Measurements from ENCODE around the gene PRSS16.
"Not testable (repeated sequence)": the region's sequence is repeated elsewhere in the genome, so short reads cannot be mapped to it uniquely, and the experiment has no call there.

PRSS16 gene

DNA sequence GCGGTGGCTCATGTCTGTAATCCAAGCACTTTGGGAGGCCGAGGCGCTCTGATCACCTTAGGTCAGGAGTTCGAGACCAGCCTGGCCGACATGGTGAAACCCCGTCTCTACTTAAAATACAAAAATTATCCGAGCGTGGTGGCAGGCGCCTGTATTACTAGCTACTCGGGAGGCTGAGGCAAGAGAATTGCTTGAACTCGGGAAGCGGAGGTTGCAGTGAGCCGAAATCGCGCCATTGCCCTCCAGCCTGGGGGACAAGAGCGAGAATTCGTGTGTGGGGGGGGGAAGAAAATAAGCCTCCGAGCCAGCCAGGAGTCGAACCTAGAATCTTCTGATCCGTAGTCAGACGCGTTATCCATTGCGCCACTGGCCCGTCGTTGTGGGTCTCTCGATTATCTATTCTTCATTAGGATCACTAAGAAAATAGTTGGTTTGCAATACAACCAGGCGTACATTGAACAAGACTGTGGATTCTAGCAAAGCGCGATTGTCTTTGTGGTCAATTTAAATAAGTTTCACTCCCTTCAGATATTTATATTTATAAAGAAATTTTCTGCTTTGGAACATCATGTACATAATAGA lies 33.9 kb upstream of the PRSS16 start:
- Histone ChIP-seq H3K27ac (no peak overlapping the region), H3K4me3 (no peak overlapping the region)
- DNase-seq (ENCODE audit: low spot score), result no peak
- TF ChIP-seq, protein P1, sequence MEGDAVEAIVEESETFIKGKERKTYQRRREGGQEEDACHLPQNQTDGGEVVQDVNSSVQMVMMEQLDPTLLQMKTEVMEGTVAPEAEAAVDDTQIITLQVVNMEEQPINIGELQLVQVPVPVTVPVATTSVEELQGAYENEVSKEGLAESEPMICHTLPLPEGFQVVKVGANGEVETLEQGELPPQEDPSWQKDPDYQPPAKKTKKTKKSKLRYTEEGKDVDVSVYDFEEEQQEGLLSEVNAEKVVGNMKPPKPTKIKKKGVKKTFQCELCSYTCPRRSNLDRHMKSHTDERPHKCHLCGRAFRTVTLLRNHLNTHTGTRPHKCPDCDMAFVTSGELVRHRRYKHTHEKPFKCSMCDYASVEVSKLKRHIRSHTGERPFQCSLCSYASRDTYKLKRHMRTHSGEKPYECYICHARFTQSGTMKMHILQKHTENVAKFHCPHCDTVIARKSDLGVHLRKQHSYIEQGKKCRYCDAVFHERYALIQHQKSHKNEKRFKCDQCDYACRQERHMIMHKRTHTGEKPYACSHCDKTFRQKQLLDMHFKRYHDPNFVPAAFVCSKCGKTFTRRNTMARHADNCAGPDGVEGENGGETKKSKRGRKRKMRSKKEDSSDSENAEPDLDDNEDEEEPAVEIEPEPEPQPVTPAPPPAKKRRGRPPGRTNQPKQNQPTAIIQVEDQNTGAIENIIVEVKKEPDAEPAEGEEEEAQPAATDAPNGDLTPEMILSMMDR (IDR thresholded peaks at IDR 0.05), result no peak

DNA sequence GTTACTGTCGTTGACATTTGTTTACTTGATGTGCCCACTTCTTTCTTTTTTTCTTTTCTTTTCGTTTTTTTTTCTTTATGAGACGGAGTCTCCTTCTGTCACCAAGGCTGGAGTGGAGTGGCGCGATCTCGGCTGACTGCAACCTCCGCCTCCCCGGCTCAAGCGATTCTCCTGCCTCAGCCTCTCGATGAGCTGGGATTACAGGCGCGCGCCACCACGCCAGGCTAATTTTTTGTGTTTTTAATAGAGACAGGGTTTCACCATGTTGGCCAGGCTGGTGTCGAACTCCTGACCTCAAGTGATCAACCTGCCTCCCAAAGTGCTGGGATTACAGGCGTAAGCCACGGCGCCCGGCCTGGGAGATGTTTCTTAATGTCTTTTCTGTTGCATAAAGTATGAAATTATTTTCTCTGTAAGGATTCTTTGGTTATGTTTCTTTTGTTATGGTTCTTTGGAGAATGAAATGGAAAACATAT lies 33.3 kb upstream of the PRSS16 start:
- DNase-seq (ENCODE audit: low spot score), result no peak
- Histone ChIP-seq H3K27ac (no peak overlapping the region), H3K4me3 (no peak overlapping the region)
- TF ChIP-seq, protein P1 (IDR thresholded peaks at IDR 0.05), result no peak

DNA sequence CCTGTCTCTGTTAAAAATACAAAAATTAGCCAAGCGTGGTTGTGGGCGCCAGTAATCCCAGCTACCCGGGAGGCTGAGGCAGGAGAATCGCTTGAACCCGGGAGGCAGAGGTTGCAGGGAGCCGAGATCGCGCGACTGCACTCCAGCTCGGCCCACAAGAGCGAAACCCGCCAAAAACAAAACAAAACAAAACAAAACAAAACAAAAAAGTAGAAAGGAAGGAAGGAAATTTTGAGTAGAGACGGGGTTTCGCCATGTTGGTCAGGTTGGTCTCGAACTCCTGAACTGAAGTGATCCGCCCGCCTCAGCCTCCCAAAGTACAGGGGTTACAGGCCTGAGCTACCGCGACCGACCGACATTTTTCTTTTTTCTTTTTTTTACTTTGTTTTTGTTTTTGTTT lies 30.6 kb upstream of the PRSS16 start:
- no peak for DNase-seq (ENCODE audit: low spot score)

DNA sequence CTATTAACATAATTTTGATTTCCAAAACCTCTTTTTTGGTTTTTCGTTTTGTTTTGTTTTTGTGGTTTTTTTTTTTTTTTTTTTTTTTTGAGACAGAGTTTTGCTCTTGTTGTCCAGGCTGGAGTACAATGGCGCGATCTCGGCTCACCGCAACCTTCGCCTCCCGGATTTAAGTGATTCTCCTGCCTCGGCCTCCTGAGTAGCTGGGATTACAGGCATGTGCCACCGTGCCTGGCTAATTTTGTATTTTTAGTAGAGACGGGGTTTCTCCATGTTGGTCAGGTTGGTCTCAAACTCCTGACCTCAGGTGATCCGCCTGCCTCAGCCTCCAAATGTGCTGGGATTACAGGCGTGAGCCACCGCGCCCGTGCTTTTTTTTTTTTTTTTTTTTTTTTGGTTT lies 24.5 kb upstream of the PRSS16 start:
- not testable (repeated sequence) for DNase-seq (ENCODE audit: low spot score); H3K4me3 ChIP-seq; H3K27ac ChIP-seq

More for the DNA sequence above, 30.6 kb upstream of the PRSS16 start:
- Histone ChIP-seq H3K4me3 (no peak overlapping the region), H3K27ac (no peak overlapping the region)
- TF ChIP-seq, protein P1 (IDR thresholded peaks at IDR 0.05), result no peak

DNA sequence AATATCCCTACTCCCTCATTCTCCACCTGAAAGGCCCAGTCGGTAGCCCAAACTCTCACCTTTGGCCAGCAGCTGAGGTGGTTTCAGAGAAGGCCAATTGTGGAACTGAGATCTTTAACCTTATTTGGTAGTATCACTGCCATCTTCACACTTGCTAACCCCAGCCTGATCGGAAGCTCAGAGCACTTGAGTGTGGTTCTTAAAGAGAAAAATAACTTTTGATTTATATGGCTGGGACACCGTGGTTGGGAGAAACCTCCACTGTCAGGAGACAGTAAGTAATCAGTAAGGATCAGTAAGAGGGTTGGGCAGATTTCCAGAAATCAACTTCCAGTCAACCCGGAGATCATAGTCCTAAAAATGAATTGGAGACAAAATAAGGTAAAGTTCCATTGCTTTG lies 22.8 kb upstream of the PRSS16 start:
- DNase-seq (ENCODE audit: low spot score), result no peak
- Histone ChIP-seq H3K4me3 (no peak overlapping the region), H3K27ac (no peak overlapping the region)
- TF ChIP-seq, protein P1 (IDR thresholded peaks at IDR 0.05), result no peak

DNA sequence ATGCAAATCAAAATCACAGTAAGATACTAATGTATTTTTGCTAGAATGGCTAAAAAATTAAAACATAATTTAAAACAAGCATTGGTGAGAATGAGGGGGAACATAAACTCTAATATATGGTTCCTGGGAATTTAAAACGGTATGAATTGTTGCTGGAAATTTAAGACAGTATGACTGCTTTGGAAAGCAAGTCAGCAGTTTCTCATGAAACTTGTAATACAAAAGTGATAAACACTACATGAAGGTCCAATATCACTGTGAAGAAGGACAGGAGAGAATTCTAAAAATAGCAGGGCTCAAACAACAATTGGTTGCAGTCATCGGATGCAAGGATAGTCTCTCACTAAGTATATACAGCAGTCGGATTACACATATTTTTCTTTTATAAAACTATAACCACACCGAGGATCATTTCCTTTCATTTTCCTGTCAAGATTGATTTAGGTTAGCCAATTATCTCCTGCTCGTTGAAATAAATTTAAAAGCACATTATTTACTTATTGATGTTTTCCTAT lies 18.5 kb upstream of the PRSS16 start:
- no peak for DNase-seq (ENCODE audit: low spot score)
- TF ChIP-seq, protein P1 (IDR thresholded peaks at IDR 0.05), result no peak
- Histone ChIP-seq H3K27ac (no peak overlapping the region), H3K4me3 (no peak overlapping the region)

DNA sequence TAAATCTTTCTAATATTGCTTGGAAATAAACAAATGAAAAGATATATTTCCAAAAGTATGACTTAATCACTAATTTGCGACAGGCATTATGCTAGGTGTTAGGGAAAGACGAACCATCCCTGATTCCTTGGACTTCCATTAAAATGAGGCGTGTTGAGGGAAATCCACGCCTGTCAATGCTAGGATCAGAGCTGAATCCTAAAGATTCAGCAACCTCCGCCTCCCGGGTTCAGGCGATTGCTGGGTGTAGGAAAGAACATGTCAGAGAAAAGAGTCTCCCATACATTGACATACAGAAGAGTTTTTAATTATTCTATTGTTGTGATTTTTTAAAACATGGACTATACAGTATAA lies 16.8 kb upstream of the PRSS16 start:
- TF ChIP-seq, protein P1 (IDR thresholded peaks at IDR 0.05), result no peak
- H3K27ac ChIP-seq, result no peak overlapping the region
- no peak overlapping the region for H3K4me3 ChIP-seq
- DNase-seq (ENCODE audit: low spot score), result no peak
